ENCODE data around the gene LSP1. TPM values are rescaled to one million over a fixed set of nuclear protein-coding genes. Genes with fewer than 3 reads are reported as not detected.

Gene LSP1
- total and polyA plus RNA-seq, 2 experiments from 2014 or later = 29.9 to 47.0 TPM

- WGBS (ENCODE audit: low lambda C conversion rate, missing lambda C conversion rate) = 95% methylated on average over 19 of the region's 19 CpGs
- peaks cover 15% of the 10 kb centered on the region for H3K4me1 ChIP-seq (ENCODE audit: insufficient read depth)
- no peak overlapping the region for H2AFZ ChIP-seq
- TF ChIP-seq EZH2phosphoT487 (IDR thresholded peaks at IDR 0.05; ENCODE audit: low read depth, severe bottlenecking, unreplicated experiment) (no peak), CTCF (IDR thresholded peaks at IDR 0.05; ENCODE audit: poor library complexity) (no peak), EZH2 (IDR thresholded peaks at IDR 0.05; ENCODE audit: borderline replicate concordance) (no peak)
- no peaks in the 10 kb centered on the region for H3K36me3 ChIP-seq (replicated peaks; ENCODE audit: insufficient read depth, low read depth)
- no peaks in the 10 kb centered on the region for H3K79me2 ChIP-seq
- H3K4me2 ChIP-seq = no peak overlapping the region
- H3K27me3 ChIP-seq = no peaks in the 10 kb centered on the region
- H3K9me2 ChIP-seq (replicated peaks; ENCODE audit: insufficient read depth) = no peaks in the 10 kb centered on the region
- no peak for DNase-seq (ENCODE audit: low spot score)
- H3K27ac ChIP-seq = no peak overlapping the region
- H3K4me3 ChIP-seq = no peak overlapping the region
- no peaks in the 10 kb centered on the region for H4K20me1 ChIP-seq (ENCODE audit: insufficient read depth, poor library complexity, severe bottlenecking)
- H3K9me3 ChIP-seq (ENCODE audit: low read depth) = no peaks in the 10 kb centered on the region
These were observed 29.3 kb upstream of the LSP1 start for GRCh38 chr11:1823376-1824220.

- no peak for DNase-seq (ENCODE audit: low spot score)
- no peaks in the 10 kb centered on the region for H3K79me2 ChIP-seq
- no peaks in the 10 kb centered on the region for H3K9me3 ChIP-seq (ENCODE audit: low read depth)
- no peak overlapping the region for H3K4me2 ChIP-seq
- no peak overlapping the region for H3K27ac ChIP-seq
- H3K4me3 ChIP-seq = no peak overlapping the region
- WGBS (ENCODE audit: low lambda C conversion rate, missing lambda C conversion rate) = 94% methylated on average over 23 of the region's 23 CpGs
- TF ChIP-seq EZH2 (IDR thresholded peaks at IDR 0.05; ENCODE audit: borderline replicate concordance) (no peak), CTCF (IDR thresholded peaks at IDR 0.05; ENCODE audit: poor library complexity) (no peak), EZH2phosphoT487 (IDR thresholded peaks at IDR 0.05; ENCODE audit: low read depth, severe bottlenecking, unreplicated experiment) (no peak)
- peaks cover 23% of the 10 kb centered on the region for H3K4me1 ChIP-seq (ENCODE audit: insufficient read depth)
- H3K9me2 ChIP-seq (replicated peaks; ENCODE audit: insufficient read depth) = no peaks in the 10 kb centered on the region
- no peaks in the 10 kb centered on the region for H3K36me3 ChIP-seq (replicated peaks; ENCODE audit: insufficient read depth, low read depth)
- no peaks in the 10 kb centered on the region for H4K20me1 ChIP-seq (ENCODE audit: insufficient read depth, poor library complexity, severe bottlenecking)
- no peaks in the 10 kb centered on the region for H3K27me3 ChIP-seq
- H2AFZ ChIP-seq = no peak overlapping the region
These were observed 28.5 kb upstream of the LSP1 start for GRCh38 chr11:1824221-1825038.

GRCh38 chr11:1825039-1825740 is 27.7 kb upstream of the LSP1 start:
- H3K4me2 ChIP-seq = no peak overlapping the region
- WGBS (ENCODE audit: low lambda C conversion rate, missing lambda C conversion rate) = 57% methylated on average over 20 of the region's 26 CpGs

More at GRCh38 chr11:1825039-1825740, 27.7 kb upstream of the LSP1 start:
- Histone ChIP-seq H3K9me2 (replicated peaks; ENCODE audit: insufficient read depth) (no peaks in the 10 kb centered on the region), H3K27me3 (no peaks in the 10 kb centered on the region), H3K27ac (no peak overlapping the region), H4K20me1 (ENCODE audit: insufficient read depth, poor library complexity, severe bottlenecking) (no peaks in the 10 kb centered on the region), H3K79me2 (no peaks in the 10 kb centered on the region), H3K4me3 (no peak overlapping the region), H2AFZ (no peak overlapping the region), H3K4me1 (ENCODE audit: insufficient read depth) (peaks cover 30% of the 10 kb centered on the region), H3K9me3 (ENCODE audit: low read depth) (no peaks in the 10 kb centered on the region), H3K36me3 (replicated peaks; ENCODE audit: insufficient read depth, low read depth) (no peaks in the 10 kb centered on the region)
- peak; percentile 85 for DNase-seq (ENCODE audit: low spot score)
- peak; percentile 67 for TF ChIP-seq CTCF (IDR thresholded peaks at IDR 0.05; ENCODE audit: poor library complexity)
- no peak for TF ChIP-seq EZH2 (IDR thresholded peaks at IDR 0.05; ENCODE audit: borderline replicate concordance)
